IMR-90 (cell line): ENCODE measurements around the gene CCR3. TPM values are rescaled to one million over a fixed set of nuclear protein-coding genes. Genes with fewer than 3 reads are reported as not detected.

ENCODE experiments used
- ATAC-seq: fragments of 200-7000 bp; cut with Tn5 transposase; 2 replicates; pipeline ENCODE4 v1.9.1; 2020; ENCODE audit warnings: low read depth, mild to moderate bottlenecking, moderate library complexity
- BruUV-seq: library from RNA; stranded (reverse); fragments of 400-500 nt; replicated peaks from 2 replicates; lab custom pipeline; 2021; lab: Mats Ljungman, UMichigan
- CTCF ChIA-PET: fragments of 300-600 bp; formaldehyde crosslinking; extraction: SDS; loops from one replicate; lab custom pipeline; 2021; ENCODE audit warnings: antibody characterized with exemption; lab: Yijun Ruan, JAX
- POLR2A ChIA-PET: fragments of 300-600 bp; sonication (Branson Sonifier 250); formaldehyde crosslinking; loops from one replicate; lab custom pipeline; 2022; ENCODE audit warnings: antibody characterized with exemption; ENCODE audit not compliant: unreplicated experiment; lab: Charles Lee
- DNase-seq: peaks from one replicate; pipeline ENCODE4 v3.0.0; 2013
- H2AFZ ChIP-seq: replicated peaks from 2 replicates; pipeline ENCODE3; 2013; ENCODE audit warnings: low read length, mild to moderate bottlenecking; ENCODE audit not compliant: poor library complexity
- H2AK5ac ChIP-seq: 2 replicates; pipeline ENCODE4 v1.6.1; 2013; ENCODE audit warnings: low read depth, low read length, inconsistent platforms
- H2AK9ac ChIP-seq: replicated peaks from 2 replicates; pipeline ENCODE3; 2013; ENCODE audit warnings: mild to moderate bottlenecking, low read depth, low read length, moderate library complexity; ENCODE audit not compliant: poor library complexity
- H2BK120ac ChIP-seq: 2 replicates; pipeline ENCODE4 v1.6.1; 2013; ENCODE audit warnings: low read depth, low read length, inconsistent platforms
- H2BK15ac ChIP-seq: 3 replicates; pipeline ENCODE4 v1.6.1; 2013; ENCODE audit warnings: low read depth, low read length, inconsistent platforms
- H2BK20ac ChIP-seq: 2 replicates; pipeline ENCODE4 v1.6.1; 2013; ENCODE audit warnings: low read depth, mild to moderate bottlenecking, inconsistent platforms, low read length, moderate library complexity
- H2BK5ac ChIP-seq: 2 replicates; pipeline ENCODE4 v1.6.1; 2013; ENCODE audit warnings: mild to moderate bottlenecking, low read depth, low read length, inconsistent platforms; ENCODE audit not compliant: poor library complexity, severe bottlenecking
- H3K14ac ChIP-seq: replicated peaks from 2 replicates; pipeline ENCODE4 v1.6.1; 2013; ENCODE audit warnings: low read depth, low read length, inconsistent platforms
- H3K18ac ChIP-seq: 2 replicates; pipeline ENCODE4 v1.6.1; 2013; ENCODE audit warnings: low read depth, low read length, control low read depth
- H3K23ac ChIP-seq: 2 replicates; pipeline ENCODE4 v1.6.1; 2013; ENCODE audit warnings: low read depth, low read length, inconsistent platforms
- H3K27ac ChIP-seq: 2 replicates; pipeline ENCODE4 v1.5.1; 2013; ENCODE audit warnings: mild to moderate bottlenecking, control low read depth, low read length; ENCODE audit not compliant: insufficient read depth
- H3K27me3 ChIP-seq: 2 replicates; pipeline ENCODE4 v1.6.1; 2013; ENCODE audit warnings: low read length; ENCODE audit not compliant: control insufficient read depth, insufficient read depth
- H3K36me3 ChIP-seq: 2 replicates; pipeline ENCODE4 v1.6.1; 2013; ENCODE audit warnings: low read length, mixed read lengths; ENCODE audit not compliant: control insufficient read depth, insufficient read depth
- H3K4ac ChIP-seq: 2 replicates; pipeline ENCODE4 v1.6.1; 2013; ENCODE audit warnings: low read depth, low read length, inconsistent platforms
- H3K4me1 ChIP-seq: 2 replicates; pipeline ENCODE4 v1.6.1; 2013; ENCODE audit warnings: low read length, mixed read lengths; ENCODE audit not compliant: control insufficient read depth, insufficient read depth
- H3K4me2 ChIP-seq: 2 replicates; pipeline ENCODE4 v1.6.1; 2013; ENCODE audit warnings: low read depth, mild to moderate bottlenecking, control low read depth, low read length, moderate library complexity
- H3K4me3 ChIP-seq: 2 replicates; pipeline ENCODE4 v1.5.1; 2013; ENCODE audit warnings: low read depth, mild to moderate bottlenecking, control low read depth, low read length, moderate library complexity; ENCODE audit not compliant: insufficient read depth
- H3K56ac ChIP-seq: 2 replicates; pipeline ENCODE4 v1.6.1; 2013; ENCODE audit warnings: low read length, inconsistent platforms; ENCODE audit not compliant: insufficient read depth; ENCODE audit errors: extremely low read depth
- H3K79me1 ChIP-seq, 2 experiments: 2 replicates each; pipeline ENCODE4 v1.6.1; 2013; ENCODE audit warnings: low read length in 2 of 2, inconsistent platforms in 1 of 2, low read depth in 1 of 2
- H3K9ac ChIP-seq: 2 replicates; pipeline ENCODE4 v1.6.1; 2013; ENCODE audit warnings: low read depth, low read length, control low read depth
- H3K9me1 ChIP-seq: 2 replicates; pipeline ENCODE4 v1.6.1; 2013; ENCODE audit warnings: low read length, inconsistent platforms; ENCODE audit not compliant: insufficient read depth
- H3K9me3 ChIP-seq: 2 replicates; pipeline ENCODE4 v1.6.1; 2013; ENCODE audit warnings: low read length; ENCODE audit not compliant: control insufficient read depth, insufficient read depth
- H4K20me1 ChIP-seq: 2 replicates; pipeline ENCODE4 v1.6.1; 2013; ENCODE audit warnings: low read length, inconsistent platforms; ENCODE audit not compliant: insufficient read depth
- H4K5ac ChIP-seq: 2 replicates; pipeline ENCODE4 v1.6.1; 2013; ENCODE audit warnings: mild to moderate bottlenecking, low read depth, low read length, control low read depth
- H4K8ac ChIP-seq, 2 experiments: 2 replicates each; pipeline ENCODE4 v1.6.1; 2013; ENCODE audit warnings: low read depth in 2 of 2, low read length in 2 of 2, control low read depth in 1 of 2, inconsistent platforms in 1 of 2
- H4K91ac ChIP-seq: 2 replicates; pipeline ENCODE4 v1.6.1; 2013; ENCODE audit warnings: low read depth, low read length, inconsistent platforms; ENCODE audit not compliant: insufficient read depth
- BHLHE40 ChIP-seq: fragments of 150-350 bp; IDR thresholded peaks from 2 replicates; pipeline ENCODE4 v1.6.1; 2016; ENCODE audit warnings: mild to moderate bottlenecking, low read depth, low read length
- CEBPB ChIP-seq: IDR thresholded peaks from 2 replicates; pipeline ENCODE4 v1.6.1; 2012; ENCODE audit warnings: low read depth, low read length, improper control_type of control experiment
- CHD1 ChIP-seq: IDR thresholded peaks from 2 replicates; pipeline ENCODE4 v1.6.1; 2012; ENCODE audit warnings: low read depth, low read length, improper control_type of control experiment
- FOS ChIP-seq: fragments of 150-350 bp; IDR thresholded peaks from 2 replicates; pipeline ENCODE4 v1.6.1; 2016; ENCODE audit warnings: low read depth, low read length
- MAFK ChIP-seq: IDR thresholded peaks from 2 replicates; pipeline ENCODE4 v1.6.1; 2012; ENCODE audit warnings: low read depth, low read length, improper control_type of control experiment
- MAZ ChIP-seq: IDR thresholded peaks from 2 replicates; pipeline ENCODE4 v1.6.1; 2012; ENCODE audit warnings: low read depth, mild to moderate bottlenecking, low read length, improper control_type of control experiment, moderate library complexity, borderline replicate concordance
- MXI1 ChIP-seq: IDR thresholded peaks from 2 replicates; pipeline ENCODE4 v1.6.1; 2012; ENCODE audit warnings: low read depth, mild to moderate bottlenecking, low read length, moderate library complexity, borderline replicate concordance
- NFE2L2 ChIP-seq: fragments of 150-350 bp; IDR thresholded peaks from 2 replicates; pipeline ENCODE4 v1.6.1; 2016; ENCODE audit warnings: low read depth, mild to moderate bottlenecking, low read length
- POLR2A ChIP-seq: IDR thresholded peaks from 2 replicates; pipeline ENCODE4 v1.6.1; 2012; ENCODE audit warnings: mild to moderate bottlenecking, low read depth, low read length
- RAD21 ChIP-seq: IDR thresholded peaks from 2 replicates; pipeline ENCODE4 v1.6.1; 2012; ENCODE audit warnings: low read length, improper control_type of control experiment
- RCOR1 ChIP-seq: IDR thresholded peaks from 2 replicates; pipeline ENCODE4 v1.6.1; 2012; ENCODE audit warnings: mild to moderate bottlenecking, low read length, improper control_type of control experiment; ENCODE audit not compliant: insufficient replicate concordance
- RFX5 ChIP-seq: IDR thresholded peaks from 2 replicates; pipeline ENCODE4 v1.8.0; 2012; ENCODE audit warnings: low read depth, mild to moderate bottlenecking, low read length, moderate library complexity
- SMC3 ChIP-seq: fragments of 150-350 bp; IDR thresholded peaks from 2 replicates; pipeline ENCODE4 v1.6.1; 2016; ENCODE audit warnings: low read depth, mild to moderate bottlenecking, antibody characterized with exemption, low read length, moderate library complexity
- WGBS, 2 experiments: methylation state at CpG; one replicate each; pipeline versions ENCODE4 v1.1.5 to v1.1.7; 2013; ENCODE audit warnings: missing lambda C conversion rate in 2 of 2; ENCODE audit not compliant: insufficient read length in 1 of 2; ENCODE audit errors: extremely low coverage in 2 of 2; 5-methylcytosine and 5-hydroxymethylcytosine counted together
- dilution Hi-C: fragments of 300-500 bp; cut with HindIII; formaldehyde crosslinking; loops from one replicate; pipeline ENCODE4 v1.14.3; 2018; ENCODE audit warnings: low sequenced_read_pairs; ENCODE audit not compliant: unreplicated experiment
- in situ Hi-C: fragments of 300-500 bp; cut with MboI; formaldehyde crosslinking; loops from 3 replicates; pipeline ENCODE4 v1.14.3; 2019; ENCODE audit warnings: low sequenced_read_pairs, inconsistent platforms, mixed read lengths
- intact Hi-C: fragments of 100-400 bp; cut with micrococcal nuclease; formaldehyde crosslinking; loops from 2 replicates; pipeline ENCODE4 v1.10.0; 2022
- polyA plus RNA-seq, 3 experiments: library from polyadenylated mRNA; depleted of rRNA; stranded (reverse); fragments of >200 nt; gene quantifications; 2 replicates each; pipeline ENCODE4 v1.2.3, GENCODE V29; 2012; ENCODE audit warnings: low replicate concordance in 1 of 3
- total RNA-seq: library from RNA; depleted of rRNA; stranded (reverse); fragments of >200 nt; gene quantifications from 2 replicates; pipeline ENCODE4 v1.2.3, GENCODE V29; 2012
- TF ChIP-seq, protein P1 (sequence below): conservative IDR thresholded peaks from 2 replicates; pipeline ENCODE4 v1.5.1; 2012; ENCODE audit warnings: mild to moderate bottlenecking, low read depth, low read length, improper control_type of control experiment
- TF ChIP-seq, protein P2 (sequence below): fragments of 150-350 bp; IDR thresholded peaks from 2 replicates; pipeline ENCODE4 v1.6.1; 2017; ENCODE audit warnings: mild to moderate bottlenecking, antibody characterized with exemption, low read length, low read depth
- TF ChIP-seq, protein P3 (sequence below): fragments of 150-350 bp; IDR thresholded peaks from 2 replicates; pipeline ENCODE4 v1.6.1; 2016; ENCODE audit warnings: low read depth, mild to moderate bottlenecking, low read length, moderate library complexity, borderline replicate concordance

The CCR3 gene
- total and polyA plus RNA-seq, 2 of the 4 experiments (the other 2 are of a cell fraction): not detected

DNA sequence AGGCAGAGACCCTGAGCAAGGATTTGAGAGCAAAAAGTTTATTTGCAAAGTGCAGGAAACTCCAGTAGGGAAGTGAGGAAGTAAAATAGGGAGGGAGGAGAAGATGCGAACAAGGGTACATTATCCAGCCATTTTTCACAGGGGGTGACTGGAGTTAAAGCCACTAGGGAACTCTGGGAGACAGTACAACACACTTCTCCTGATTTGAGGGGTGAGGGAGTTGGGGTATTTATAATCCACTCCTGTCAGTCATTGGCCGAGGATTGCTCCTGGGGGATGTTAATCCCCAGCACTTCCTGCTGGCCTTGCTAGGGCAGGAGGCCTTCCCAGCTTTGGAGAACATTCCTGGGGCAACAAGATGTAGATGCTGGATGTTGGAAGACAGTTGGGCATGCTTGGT, 28.2 kb downstream of the CCR3 start:
- BruUV-seq: no TSS peak
- no peaks in the 10 kb centered on the region for H4K20me1 ChIP-seq
- H2BK20ac ChIP-seq: no peak overlapping the region
- H2AFZ ChIP-seq: no peak overlapping the region
- H3K79me1 ChIP-seq: no peaks in the 10 kb centered on the region
- no peak overlapping the region for H3K14ac ChIP-seq
- no peak overlapping the region for H4K5ac ChIP-seq
- H3K9ac ChIP-seq: no peak overlapping the region
- DNase-seq: no peak
- no peak overlapping the region for H2AK5ac ChIP-seq
- no peaks in the 10 kb centered on the region for H3K36me3 ChIP-seq
- H3K23ac ChIP-seq: no peak overlapping the region
- H3K4ac ChIP-seq: no peak overlapping the region
- WGBS, 2 experiments: no CpG with 5 or more reads among the region's 2 CpGs
- no peak overlapping the region for H4K91ac ChIP-seq
- no peak overlapping the region for H3K18ac ChIP-seq
- no peak overlapping the region for H3K56ac ChIP-seq
- no peaks in the 10 kb centered on the region for H3K4me1 ChIP-seq
- no peak overlapping the region for H3K27ac ChIP-seq
- in situ Hi-C loops: no loop called here
- H4K8ac ChIP-seq: no peak overlapping the region
- H3K27me3 ChIP-seq: peaks cover 18% of the 10 kb centered on the region
- ChIA-PET POLR2A (no interaction called here), CTCF (no interaction called here)
- H2BK5ac ChIP-seq: no peak overlapping the region
- no peak for ATAC-seq
- no peak overlapping the region for H3K4me3 ChIP-seq
- H2BK120ac ChIP-seq: no peak overlapping the region
- no peaks in the 10 kb centered on the region for H3K9me3 ChIP-seq
- H2AK9ac ChIP-seq: no peak overlapping the region
- no peaks in the 10 kb centered on the region for H3K9me1 ChIP-seq
- intact Hi-C loops: no loop called here
- no peak overlapping the region for H2BK15ac ChIP-seq
- dilution Hi-C loops: no loop called here
- no peak overlapping the region for H3K4me2 ChIP-seq
- TF ChIP-seq, protein P1, sequence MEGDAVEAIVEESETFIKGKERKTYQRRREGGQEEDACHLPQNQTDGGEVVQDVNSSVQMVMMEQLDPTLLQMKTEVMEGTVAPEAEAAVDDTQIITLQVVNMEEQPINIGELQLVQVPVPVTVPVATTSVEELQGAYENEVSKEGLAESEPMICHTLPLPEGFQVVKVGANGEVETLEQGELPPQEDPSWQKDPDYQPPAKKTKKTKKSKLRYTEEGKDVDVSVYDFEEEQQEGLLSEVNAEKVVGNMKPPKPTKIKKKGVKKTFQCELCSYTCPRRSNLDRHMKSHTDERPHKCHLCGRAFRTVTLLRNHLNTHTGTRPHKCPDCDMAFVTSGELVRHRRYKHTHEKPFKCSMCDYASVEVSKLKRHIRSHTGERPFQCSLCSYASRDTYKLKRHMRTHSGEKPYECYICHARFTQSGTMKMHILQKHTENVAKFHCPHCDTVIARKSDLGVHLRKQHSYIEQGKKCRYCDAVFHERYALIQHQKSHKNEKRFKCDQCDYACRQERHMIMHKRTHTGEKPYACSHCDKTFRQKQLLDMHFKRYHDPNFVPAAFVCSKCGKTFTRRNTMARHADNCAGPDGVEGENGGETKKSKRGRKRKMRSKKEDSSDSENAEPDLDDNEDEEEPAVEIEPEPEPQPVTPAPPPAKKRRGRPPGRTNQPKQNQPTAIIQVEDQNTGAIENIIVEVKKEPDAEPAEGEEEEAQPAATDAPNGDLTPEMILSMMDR: no peak
- TF ChIP-seq MAZ (no peak), FOS (no peak), POLR2A (no peak), RCOR1 (no peak), RFX5 (no peak), CHD1 (no peak), CEBPB (no peak), RAD21 (no peak), BHLHE40 (no peak), SMC3 (no peak), MAFK (no peak), NFE2L2 (no peak), MXI1 (no peak)
- TF ChIP-seq, protein P2, sequence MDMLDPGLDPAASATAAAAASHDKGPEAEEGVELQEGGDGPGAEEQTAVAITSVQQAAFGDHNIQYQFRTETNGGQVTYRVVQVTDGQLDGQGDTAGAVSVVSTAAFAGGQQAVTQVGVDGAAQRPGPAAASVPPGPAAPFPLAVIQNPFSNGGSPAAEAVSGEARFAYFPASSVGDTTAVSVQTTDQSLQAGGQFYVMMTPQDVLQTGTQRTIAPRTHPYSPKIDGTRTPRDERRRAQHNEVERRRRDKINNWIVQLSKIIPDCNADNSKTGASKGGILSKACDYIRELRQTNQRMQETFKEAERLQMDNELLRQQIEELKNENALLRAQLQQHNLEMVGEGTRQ: no peak
- TF ChIP-seq, protein P3, sequence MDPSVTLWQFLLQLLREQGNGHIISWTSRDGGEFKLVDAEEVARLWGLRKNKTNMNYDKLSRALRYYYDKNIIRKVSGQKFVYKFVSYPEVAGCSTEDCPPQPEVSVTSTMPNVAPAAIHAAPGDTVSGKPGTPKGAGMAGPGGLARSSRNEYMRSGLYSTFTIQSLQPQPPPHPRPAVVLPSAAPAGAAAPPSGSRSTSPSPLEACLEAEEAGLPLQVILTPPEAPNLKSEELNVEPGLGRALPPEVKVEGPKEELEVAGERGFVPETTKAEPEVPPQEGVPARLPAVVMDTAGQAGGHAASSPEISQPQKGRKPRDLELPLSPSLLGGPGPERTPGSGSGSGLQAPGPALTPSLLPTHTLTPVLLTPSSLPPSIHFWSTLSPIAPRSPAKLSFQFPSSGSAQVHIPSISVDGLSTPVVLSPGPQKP: no peak
